ENCODE measurements around the gene PATL2. TPM values are rescaled to one million over a fixed set of nuclear protein-coding genes. Genes with fewer than 3 reads are reported as not detected.

The PATL2 gene
- total RNA-seq, 1 experiment from 2014 or later, result 1.2 TPM

DNA sequence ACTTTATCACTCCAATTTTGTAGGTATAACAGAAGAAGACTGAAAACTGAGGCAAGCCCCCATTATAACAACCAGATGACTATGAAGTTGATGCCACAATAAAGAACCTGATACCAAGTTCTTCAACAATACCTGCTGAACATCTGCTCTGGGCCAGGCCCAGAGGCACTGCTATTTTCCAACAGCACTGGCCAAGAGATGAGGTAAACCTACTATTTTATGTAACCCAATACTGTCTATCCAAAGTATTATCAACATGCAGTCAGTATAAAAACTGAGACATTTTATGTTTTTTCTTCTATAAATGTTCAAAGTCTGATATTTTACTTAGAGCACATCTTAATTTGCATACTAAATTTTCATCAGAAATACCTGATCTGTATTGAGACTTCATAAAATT, 53.7 kb downstream of the PATL2 start:
- DNase-seq (ENCODE audit: low spot score), result no peak
- Histone ChIP-seq H3K36me3 (ENCODE audit: insufficient read depth, low read length, poor library complexity, severe bottlenecking) (peaks cover 55% of the 10 kb centered on the region), H3K4me1 (ENCODE audit: insufficient read depth, low read length, poor library complexity, severe bottlenecking) (peaks cover 18% of the 10 kb centered on the region), H3K4me3 (ENCODE audit: low read depth, low read length, poor library complexity, severe bottlenecking) (no peak overlapping the region), H3K27me3 (replicated peaks; ENCODE audit: insufficient read depth, low read depth, low read length, poor library complexity) (no peaks in the 10 kb centered on the region), H3K9me3 (ENCODE audit: low read depth, low read length, poor library complexity, severe bottlenecking) (no peaks in the 10 kb centered on the region), H3K27ac (ENCODE audit: low read depth, low read length, poor library complexity, severe bottlenecking) (no peak overlapping the region)
- ChIA-PET CTCF (no interaction called here), POLR2A (ENCODE audit: low non-redundant PET) (no interaction called here)
- intact Hi-C loops (cut with micrococcal nuclease; ENCODE audit: unreplicated experiment), result no loop called here
- no TSS peak for BruUV-seq (replicated peaks)
- TF ChIP-seq EZH2 (IDR thresholded peaks at IDR 0.05; ENCODE audit: borderline replicate concordance, low read depth, low read length, poor library complexity, severe bottlenecking), result no peak
- TF ChIP-seq, protein P1, sequence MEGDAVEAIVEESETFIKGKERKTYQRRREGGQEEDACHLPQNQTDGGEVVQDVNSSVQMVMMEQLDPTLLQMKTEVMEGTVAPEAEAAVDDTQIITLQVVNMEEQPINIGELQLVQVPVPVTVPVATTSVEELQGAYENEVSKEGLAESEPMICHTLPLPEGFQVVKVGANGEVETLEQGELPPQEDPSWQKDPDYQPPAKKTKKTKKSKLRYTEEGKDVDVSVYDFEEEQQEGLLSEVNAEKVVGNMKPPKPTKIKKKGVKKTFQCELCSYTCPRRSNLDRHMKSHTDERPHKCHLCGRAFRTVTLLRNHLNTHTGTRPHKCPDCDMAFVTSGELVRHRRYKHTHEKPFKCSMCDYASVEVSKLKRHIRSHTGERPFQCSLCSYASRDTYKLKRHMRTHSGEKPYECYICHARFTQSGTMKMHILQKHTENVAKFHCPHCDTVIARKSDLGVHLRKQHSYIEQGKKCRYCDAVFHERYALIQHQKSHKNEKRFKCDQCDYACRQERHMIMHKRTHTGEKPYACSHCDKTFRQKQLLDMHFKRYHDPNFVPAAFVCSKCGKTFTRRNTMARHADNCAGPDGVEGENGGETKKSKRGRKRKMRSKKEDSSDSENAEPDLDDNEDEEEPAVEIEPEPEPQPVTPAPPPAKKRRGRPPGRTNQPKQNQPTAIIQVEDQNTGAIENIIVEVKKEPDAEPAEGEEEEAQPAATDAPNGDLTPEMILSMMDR (conservative IDR thresholded peaks at IDR 0.05; ENCODE audit: low read depth, low read length), result no peak

DNA sequence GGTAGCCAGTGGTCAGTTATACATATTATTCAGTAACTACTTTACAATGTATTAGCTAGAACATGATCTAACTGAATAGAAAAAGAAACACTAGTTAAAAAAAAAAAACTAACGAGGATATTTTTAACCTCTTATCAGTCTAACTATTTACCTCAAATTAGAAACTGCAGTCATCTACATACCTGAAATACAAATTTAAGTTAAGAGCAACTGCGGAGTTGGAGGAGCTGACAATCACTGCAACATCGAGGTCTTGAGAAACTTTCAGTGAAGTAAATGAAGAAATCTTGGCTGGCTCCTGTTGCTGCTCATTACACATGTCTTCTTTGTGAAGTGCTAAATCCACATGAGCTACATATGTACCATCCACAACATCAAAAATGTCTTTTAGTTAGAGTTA, 54.2 kb downstream of the PATL2 start:
- Histone ChIP-seq H3K27ac (ENCODE audit: low read depth, low read length, poor library complexity, severe bottlenecking) (no peak overlapping the region), H3K4me3 (ENCODE audit: low read depth, low read length, poor library complexity, severe bottlenecking) (no peak overlapping the region), H3K27me3 (replicated peaks; ENCODE audit: insufficient read depth, low read depth, low read length, poor library complexity) (no peaks in the 10 kb centered on the region), H3K36me3 (ENCODE audit: insufficient read depth, low read length, poor library complexity, severe bottlenecking) (peaks cover 58% of the 10 kb centered on the region), H3K4me1 (ENCODE audit: insufficient read depth, low read length, poor library complexity, severe bottlenecking) (peaks cover 13% of the 10 kb centered on the region), H3K9me3 (ENCODE audit: low read depth, low read length, poor library complexity, severe bottlenecking) (no peaks in the 10 kb centered on the region)
- BruUV-seq (replicated peaks), result no TSS peak
- ChIA-PET POLR2A (ENCODE audit: low non-redundant PET) (no interaction called here), CTCF (no interaction called here)
- DNase-seq (ENCODE audit: low spot score), result no peak
- intact Hi-C loops (cut with micrococcal nuclease; ENCODE audit: unreplicated experiment), result no loop called here
- TF ChIP-seq, protein P1 (conservative IDR thresholded peaks at IDR 0.05; ENCODE audit: low read depth, low read length), result no peak
- no peak for TF ChIP-seq EZH2 (IDR thresholded peaks at IDR 0.05; ENCODE audit: borderline replicate concordance, low read depth, low read length, poor library complexity, severe bottlenecking)

DNA sequence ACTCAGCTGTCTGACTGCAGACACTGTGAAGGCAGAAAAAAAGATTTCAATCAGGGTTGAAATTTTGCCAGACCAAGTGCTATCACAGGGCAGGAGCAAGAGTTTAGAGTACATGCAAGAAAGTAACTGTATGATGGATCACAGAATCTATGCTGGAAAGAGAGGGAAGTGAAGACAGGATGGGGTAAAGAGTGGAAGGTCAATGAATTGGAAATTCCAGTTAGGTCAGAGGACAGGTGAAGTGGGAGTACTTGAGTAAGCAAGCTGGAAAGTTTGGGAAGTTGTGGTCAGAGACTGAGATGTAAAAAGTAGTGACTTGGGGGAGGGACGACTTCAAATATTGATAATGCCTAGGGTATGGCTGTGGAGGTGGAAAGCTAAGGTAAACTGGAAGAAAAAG, 54.8 kb downstream of the PATL2 start:
- Histone ChIP-seq H3K4me3 (ENCODE audit: low read depth, low read length, poor library complexity, severe bottlenecking) (no peak overlapping the region), H3K27me3 (replicated peaks; ENCODE audit: insufficient read depth, low read depth, low read length, poor library complexity) (no peaks in the 10 kb centered on the region), H3K27ac (ENCODE audit: low read depth, low read length, poor library complexity, severe bottlenecking) (no peak overlapping the region), H3K36me3 (ENCODE audit: insufficient read depth, low read length, poor library complexity, severe bottlenecking) (peaks cover 64% of the 10 kb centered on the region), H3K9me3 (ENCODE audit: low read depth, low read length, poor library complexity, severe bottlenecking) (no peaks in the 10 kb centered on the region), H3K4me1 (ENCODE audit: insufficient read depth, low read length, poor library complexity, severe bottlenecking) (peaks cover 8% of the 10 kb centered on the region)
- intact Hi-C loops (cut with micrococcal nuclease; ENCODE audit: unreplicated experiment), result no loop called here
- TF ChIP-seq, protein P1 (conservative IDR thresholded peaks at IDR 0.05; ENCODE audit: low read depth, low read length), result no peak
- TF ChIP-seq EZH2 (IDR thresholded peaks at IDR 0.05; ENCODE audit: borderline replicate concordance, low read depth, low read length, poor library complexity, severe bottlenecking), result no peak
- CTCF ChIA-PET, result no interaction called here
- no peak for DNase-seq (ENCODE audit: low spot score)
- no TSS peak for BruUV-seq (replicated peaks)
- POLR2A ChIA-PET (ENCODE audit: low non-redundant PET), result no interaction called here
